Measurements from ENCODE around the gene UBXN7. TPM values are rescaled to one million over a fixed set of nuclear protein-coding genes. Genes with fewer than 3 reads are reported as not detected.

UBXN7 gene
- total and polyA plus RNA-seq, 2 of the 13 experiments (the other 11 are each of a cell fraction or from before 2014, with no cell fraction given) = 12.5 to 15.9 TPM

DNA sequence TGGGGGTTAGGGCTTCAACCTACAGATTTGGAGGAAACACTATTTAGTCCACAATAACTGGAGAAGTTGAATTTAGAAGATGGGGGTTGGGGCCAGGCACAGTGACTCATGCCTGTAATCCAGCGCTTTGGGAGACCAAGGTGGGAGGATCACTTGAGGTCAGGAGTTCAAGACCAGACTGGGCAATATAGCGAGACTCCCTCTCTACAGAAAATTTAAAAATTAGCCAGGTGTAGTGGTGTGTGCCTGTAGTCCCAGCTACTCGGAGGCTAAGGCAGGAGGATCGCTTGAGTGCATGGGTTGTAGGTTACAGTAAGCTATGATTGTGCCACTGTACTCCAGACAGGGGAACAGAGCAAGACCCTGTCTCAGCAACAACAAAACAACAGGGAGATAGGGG lies 109.2 kb downstream of the UBXN7 start:
- Histone ChIP-seq H3K79me2 (ENCODE audit: insufficient read depth, low read length) (no peaks in the 10 kb centered on the region), H3K27me3 (ENCODE audit: control insufficient read depth in 1 of 2, insufficient read depth in 2 of 2, low read length in 2 of 2) (no peaks in the 10 kb centered on the region), H3K4me2 (ENCODE audit: low read depth, low read length) (no peak overlapping the region), H3K9me3 (ENCODE audit: low read length) (no peaks in the 10 kb centered on the region), H2AFZ (ENCODE audit: low read length) (no peak overlapping the region), H3K36me3 (replicated peaks in 1 of 2; ENCODE audit: control insufficient read depth in 1 of 2, insufficient read depth in 2 of 2, low read length in 2 of 2) (no peaks in the 10 kb centered on the region; a peak in 1 of 5 replicates), H3K27ac (ENCODE audit: extremely low read length, insufficient read depth, low read length) (no peak overlapping the region), H3K4me1 (ENCODE audit: insufficient read depth, low read length) (peaks cover 22% of the 10 kb centered on the region), H3K9ac (ENCODE audit: insufficient read depth, low read depth, low read length) (no peak overlapping the region), H3K4me3 (replicated peaks in 1 of 3; ENCODE audit: insufficient read depth in 1 of 3, low read depth in 2 of 3, low read length in 3 of 3) (no peak overlapping the region), H4K20me1 (ENCODE audit: insufficient read depth, low read length) (no peaks in the 10 kb centered on the region)
- ATAC-seq (no peak), DNase-seq (ENCODE audit: low spot score) (no peak), FAIRE-seq (no peak)
- 83% methylated on average over 4 of the region's 4 CpGs for WGBS (ENCODE audit: low lambda C conversion rate)
- intact Hi-C loops (cut with micrococcal nuclease; ENCODE audit: unreplicated experiment) = no loop called here
- ChIA-PET POLR2A (no interaction called here), CTCF (ENCODE audit: low intra/inter-chr PET ratio, low total read pairs) (no interaction called here)
- BruUV-seq (replicated peaks) = no TSS peak
- in situ Hi-C loops (cut with HindIII; ENCODE audit: extremely low pct_ligation_motif_present, low pct_unique_long_range_greater_than_20kb) = no loop called here
- no peak for TF ChIP-seq ZNF337 (CRISPR knock-in tag; IDR thresholded peaks at IDR 0.05; ENCODE audit: borderline replicate concordance, low read depth)
- TF ChIP-seq, protein P1, sequence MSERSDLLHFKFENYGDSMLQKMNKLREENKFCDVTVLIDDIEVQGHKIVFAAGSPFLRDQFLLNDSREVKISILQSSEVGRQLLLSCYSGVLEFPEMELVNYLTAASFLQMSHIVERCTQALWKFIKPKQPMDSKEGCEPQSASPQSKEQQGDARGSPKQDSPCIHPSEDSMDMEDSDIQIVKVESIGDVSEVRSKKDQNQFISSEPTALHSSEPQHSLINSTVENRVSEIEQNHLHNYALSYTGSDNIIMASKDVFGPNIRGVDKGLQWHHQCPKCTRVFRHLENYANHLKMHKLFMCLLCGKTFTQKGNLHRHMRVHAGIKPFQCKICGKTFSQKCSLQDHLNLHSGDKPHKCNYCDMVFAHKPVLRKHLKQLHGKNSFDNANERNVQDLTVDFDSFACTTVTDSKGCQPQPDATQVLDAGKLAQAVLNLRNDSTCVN (CRISPR knock-in tag; IDR thresholded peaks at IDR 0.05; ENCODE audit: borderline replicate concordance) = no peak
- TF ChIP-seq SAP130 (CRISPR knock-in tag; IDR thresholded peaks at IDR 0.05; ENCODE audit: low read depth) = no peak
- no peak for TF ChIP-seq MXI1 (IDR thresholded peaks at IDR 0.05; ENCODE audit: borderline replicate concordance, low read depth, low read length)
- TF ChIP-seq ZNF670 (CRISPR knock-in tag; IDR thresholded peaks at IDR 0.05; ENCODE audit: borderline replicate concordance) = no peak
- TF ChIP-seq NFYB (CRISPR knock-in tag; IDR thresholded peaks at IDR 0.05) = no peak
- no peak for TF ChIP-seq PHF8 (CRISPR knock-in tag; IDR thresholded peaks at IDR 0.05)
- TF ChIP-seq CENPT (CRISPR knock-in tag; IDR thresholded peaks at IDR 0.05; ENCODE audit: low read depth) = no peak
- TF ChIP-seq BCL6 (CRISPR knock-in tag; IDR thresholded peaks at IDR 0.05) = no peak
- TF ChIP-seq, protein P2, sequence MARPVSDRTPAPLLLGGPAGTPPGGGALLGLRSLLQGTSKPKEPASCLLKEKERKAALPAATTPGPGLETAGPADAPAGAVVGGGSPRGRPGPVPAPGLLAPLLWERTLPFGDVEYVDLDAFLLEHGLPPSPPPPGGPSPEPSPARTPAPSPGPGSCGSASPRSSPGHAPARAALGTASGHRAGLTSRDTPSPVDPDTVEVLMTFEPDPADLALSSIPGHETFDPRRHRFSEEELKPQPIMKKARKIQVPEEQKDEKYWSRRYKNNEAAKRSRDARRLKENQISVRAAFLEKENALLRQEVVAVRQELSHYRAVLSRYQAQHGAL (CRISPR knock-in tag; IDR thresholded peaks at IDR 0.05; ENCODE audit: not compliant biosample characterization) = no peak
- TF ChIP-seq, protein P3, sequence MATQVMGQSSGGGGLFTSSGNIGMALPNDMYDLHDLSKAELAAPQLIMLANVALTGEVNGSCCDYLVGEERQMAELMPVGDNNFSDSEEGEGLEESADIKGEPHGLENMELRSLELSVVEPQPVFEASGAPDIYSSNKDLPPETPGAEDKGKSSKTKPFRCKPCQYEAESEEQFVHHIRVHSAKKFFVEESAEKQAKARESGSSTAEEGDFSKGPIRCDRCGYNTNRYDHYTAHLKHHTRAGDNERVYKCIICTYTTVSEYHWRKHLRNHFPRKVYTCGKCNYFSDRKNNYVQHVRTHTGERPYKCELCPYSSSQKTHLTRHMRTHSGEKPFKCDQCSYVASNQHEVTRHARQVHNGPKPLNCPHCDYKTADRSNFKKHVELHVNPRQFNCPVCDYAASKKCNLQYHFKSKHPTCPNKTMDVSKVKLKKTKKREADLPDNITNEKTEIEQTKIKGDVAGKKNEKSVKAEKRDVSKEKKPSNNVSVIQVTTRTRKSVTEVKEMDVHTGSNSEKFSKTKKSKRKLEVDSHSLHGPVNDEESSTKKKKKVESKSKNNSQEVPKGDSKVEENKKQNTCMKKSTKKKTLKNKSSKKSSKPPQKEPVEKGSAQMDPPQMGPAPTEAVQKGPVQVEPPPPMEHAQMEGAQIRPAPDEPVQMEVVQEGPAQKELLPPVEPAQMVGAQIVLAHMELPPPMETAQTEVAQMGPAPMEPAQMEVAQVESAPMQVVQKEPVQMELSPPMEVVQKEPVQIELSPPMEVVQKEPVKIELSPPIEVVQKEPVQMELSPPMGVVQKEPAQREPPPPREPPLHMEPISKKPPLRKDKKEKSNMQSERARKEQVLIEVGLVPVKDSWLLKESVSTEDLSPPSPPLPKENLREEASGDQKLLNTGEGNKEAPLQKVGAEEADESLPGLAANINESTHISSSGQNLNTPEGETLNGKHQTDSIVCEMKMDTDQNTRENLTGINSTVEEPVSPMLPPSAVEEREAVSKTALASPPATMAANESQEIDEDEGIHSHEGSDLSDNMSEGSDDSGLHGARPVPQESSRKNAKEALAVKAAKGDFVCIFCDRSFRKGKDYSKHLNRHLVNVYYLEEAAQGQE (IDR thresholded peaks at IDR 0.05; ENCODE audit: borderline replicate concordance in 1 of 2, low read depth in 1 of 2, low read length in 2 of 2) = no peak
